H9 (cell line): Measurements from ENCODE around the gene POLD3. TPM values are rescaled to one million over a fixed set of nuclear protein-coding genes. Genes with fewer than 3 reads are reported as not detected.

Experiments used
- DNase-seq: peaks from one replicate; pipeline ENCODE4 v3.0.0-alpha.2; 2017
- H2AFZ ChIP-seq: one replicate; pipeline ENCODE4 v1.6.1; 2013; ENCODE audit warnings: mild to moderate bottlenecking, low read length, control low read depth, moderate library complexity
- H2AK5ac ChIP-seq: 2 replicates; pipeline ENCODE4 v1.6.1; 2013; ENCODE audit warnings: low read length, control low read depth, mixed read lengths; ENCODE audit not compliant: insufficient read length
- H2BK120ac ChIP-seq: one replicate; pipeline ENCODE4 v1.6.1; 2013; ENCODE audit warnings: low read depth, mild to moderate bottlenecking, low read length, control low read depth, inconsistent platforms; ENCODE audit not compliant: poor library complexity, severe bottlenecking
- H2BK12ac ChIP-seq: 2 replicates; pipeline ENCODE4 v1.6.1; 2013; ENCODE audit warnings: low read length, control low read depth, mixed read lengths, low read depth; ENCODE audit not compliant: insufficient read length
- H2BK15ac ChIP-seq: 2 replicates; pipeline ENCODE4 v1.6.1; 2013; ENCODE audit warnings: low read depth, low read length, control low read depth
- H2BK20ac ChIP-seq: one replicate; pipeline ENCODE4 v1.6.1; 2013; ENCODE audit warnings: low read depth, mild to moderate bottlenecking, low read length, control low read depth, inconsistent platforms; ENCODE audit not compliant: poor library complexity, severe bottlenecking
- H2BK5ac ChIP-seq: 2 replicates; pipeline ENCODE4 v1.6.1; 2013; ENCODE audit warnings: low read length, control low read depth, mixed read lengths; ENCODE audit not compliant: insufficient read length
- H3K14ac ChIP-seq: 2 replicates; pipeline ENCODE4 v1.6.1; 2013; ENCODE audit warnings: low read length, control low read depth; ENCODE audit not compliant: insufficient read depth
- H3K18ac ChIP-seq: 2 replicates; pipeline ENCODE4 v1.6.1; 2013; ENCODE audit warnings: low read depth, mild to moderate bottlenecking, mixed read lengths, low read length, control low read depth; ENCODE audit not compliant: insufficient read length
- H3K23ac ChIP-seq: 2 replicates; pipeline ENCODE4 v1.6.1; 2013; ENCODE audit warnings: low read length, control low read depth, mixed read lengths, low read depth; ENCODE audit not compliant: insufficient read length
- H3K23me2 ChIP-seq: 2 replicates; pipeline ENCODE4 v1.6.1; 2013; ENCODE audit warnings: low read depth, mild to moderate bottlenecking, mixed read lengths, low read length, control low read depth; ENCODE audit not compliant: insufficient read length, poor library complexity, severe bottlenecking
- H3K27ac ChIP-seq: 2 replicates; pipeline ENCODE4 v1.5.1; 2013; ENCODE audit warnings: low read length, control low read depth, mixed read lengths, low read depth; ENCODE audit not compliant: insufficient read length
- H3K27me3 ChIP-seq: 2 replicates; pipeline ENCODE4 v1.6.1; 2013; ENCODE audit warnings: low read length, control low read depth, inconsistent platforms; ENCODE audit not compliant: insufficient read depth
- H3K4ac ChIP-seq: 2 replicates; pipeline ENCODE4 v1.6.1; 2013; ENCODE audit warnings: low read depth, mild to moderate bottlenecking, control low read depth, inconsistent platforms, low read length, moderate library complexity
- H3K4me1 ChIP-seq: 2 replicates; pipeline ENCODE4 v1.6.1; 2013; ENCODE audit warnings: low read length, control low read depth, inconsistent platforms; ENCODE audit not compliant: insufficient read depth
- H3K4me2 ChIP-seq: 2 replicates; pipeline ENCODE4 v1.6.1; 2013; ENCODE audit warnings: low read length, control low read depth, mixed read lengths; ENCODE audit not compliant: insufficient read length, insufficient read depth
- H3K56ac ChIP-seq: 2 replicates; pipeline ENCODE4 v1.6.1; 2013; ENCODE audit warnings: low read depth, mild to moderate bottlenecking, mixed read lengths, low read length, control low read depth; ENCODE audit not compliant: insufficient read length
- H3K79me1 ChIP-seq: 2 replicates; pipeline ENCODE4 v1.6.1; 2013; ENCODE audit warnings: low read depth, mild to moderate bottlenecking, moderate library complexity, low read length, control low read depth, inconsistent platforms; ENCODE audit not compliant: insufficient read depth, poor library complexity, severe bottlenecking
- H3K79me2 ChIP-seq: 2 replicates; pipeline ENCODE4 v1.6.1; 2013; ENCODE audit warnings: low read length, control low read depth, inconsistent platforms; ENCODE audit not compliant: insufficient read depth
- H3K9ac ChIP-seq: 2 replicates; pipeline ENCODE4 v1.6.1; 2013; ENCODE audit warnings: low read length, control low read depth, mixed read lengths; ENCODE audit not compliant: insufficient read length; ENCODE audit errors: extremely low read depth
- H3K9me3 ChIP-seq: one replicate; pipeline ENCODE4 v1.6.1; 2013; ENCODE audit warnings: low read depth, low read length, inconsistent platforms; ENCODE audit not compliant: control insufficient read depth
- H3T11ph ChIP-seq: one replicate; pipeline ENCODE4 v1.6.1; 2013; ENCODE audit warnings: mild to moderate bottlenecking, low read length, control low read depth, inconsistent platforms
- H4K20me1 ChIP-seq: one replicate; pipeline ENCODE4 v1.6.1; 2013; ENCODE audit not compliant: control insufficient read depth, insufficient read length, insufficient read depth
- H4K5ac ChIP-seq: 2 replicates; pipeline ENCODE4 v1.6.1; 2013; ENCODE audit warnings: low read depth, mild to moderate bottlenecking, mixed read lengths, low read length, control low read depth; ENCODE audit not compliant: insufficient read length
- H4K8ac ChIP-seq: replicated peaks from 2 replicates; pipeline ENCODE4 v1.6.1; 2013; ENCODE audit warnings: low read length, control low read depth, mixed read lengths, low read depth; ENCODE audit not compliant: insufficient read length
- H4K91ac ChIP-seq: 2 replicates; pipeline ENCODE4 v1.6.1; 2013; ENCODE audit warnings: low read depth, mild to moderate bottlenecking, moderate library complexity, mixed read lengths, low read length, control low read depth; ENCODE audit not compliant: insufficient read length
- H3K27ac Mint-ChIP-seq, 3 experiments: 2 replicates in 2 of 3; 3 replicates in 1 of 3; pipeline ENCODE4 v1.8.0; 2020 to 2021; ENCODE audit warnings: mixed read lengths in 3 of 3, mild to moderate bottlenecking in 1 of 3, moderate library complexity in 1 of 3
- H3K27me3 Mint-ChIP-seq: 2 replicates; pipeline ENCODE4 v1.8.0; 2021; ENCODE audit warnings: low read depth, mild to moderate bottlenecking, moderate library complexity, mixed read lengths
- H3K36me3 Mint-ChIP-seq, 3 experiments: 2 replicates in 2 of 3; 3 replicates in 1 of 3; pipeline ENCODE4 v1.8.0; 2020 to 2021; ENCODE audit warnings: low read depth in 3 of 3, mixed read lengths in 3 of 3; ENCODE audit not compliant: insufficient read depth in 1 of 3
- H3K4me1 Mint-ChIP-seq, 2 experiments: 2 replicates each; pipeline ENCODE4 v1.8.0; 2020; ENCODE audit warnings: mixed read lengths in 2 of 2
- H3K4me3 Mint-ChIP-seq, 2 experiments: 2 replicates in 1 of 2; 3 replicates in 1 of 2; pipeline ENCODE4 v1.8.0; 2020 to 2021; ENCODE audit warnings: mild to moderate bottlenecking in 2 of 2, mixed read lengths in 2 of 2, moderate library complexity in 1 of 2
- H3K9me3 Mint-ChIP-seq, 2 experiments: 2 replicates in 1 of 2; 3 replicates in 1 of 2; pipeline ENCODE4 v1.8.0; 2020; ENCODE audit warnings: mild to moderate bottlenecking in 2 of 2, mixed read lengths in 2 of 2, moderate library complexity in 1 of 2
- WGBS: extraction: QIAGEN DNeasy Blood & Tissue Kit; methylation state at CpG from one replicate; pipeline ENCODE4 v1.1.7; 2013; ENCODE audit warnings: missing lambda C conversion rate, low lambda C conversion rate, mixed read lengths; ENCODE audit not compliant: insufficient read length; ENCODE audit errors: extremely low coverage; 5-methylcytosine and 5-hydroxymethylcytosine counted together
- total RNA-seq: library from RNA; stranded (reverse); gene quantifications from 2 replicates; pipeline ENCODE4 v1.2.1, GENCODE V29; 2021
- TF ChIP-seq, protein P1 (sequence below): fragments of 200-600 bp; sonication (generic); conservative IDR thresholded peaks from 3 replicates; pipeline ENCODE4 v1.8.0; 2021; ENCODE audit warnings: antibody characterized with exemption, mild to moderate bottlenecking

The POLD3 gene
- total RNA-seq, 1 experiment from 2014 or later = 34.1 TPM

DNA sequence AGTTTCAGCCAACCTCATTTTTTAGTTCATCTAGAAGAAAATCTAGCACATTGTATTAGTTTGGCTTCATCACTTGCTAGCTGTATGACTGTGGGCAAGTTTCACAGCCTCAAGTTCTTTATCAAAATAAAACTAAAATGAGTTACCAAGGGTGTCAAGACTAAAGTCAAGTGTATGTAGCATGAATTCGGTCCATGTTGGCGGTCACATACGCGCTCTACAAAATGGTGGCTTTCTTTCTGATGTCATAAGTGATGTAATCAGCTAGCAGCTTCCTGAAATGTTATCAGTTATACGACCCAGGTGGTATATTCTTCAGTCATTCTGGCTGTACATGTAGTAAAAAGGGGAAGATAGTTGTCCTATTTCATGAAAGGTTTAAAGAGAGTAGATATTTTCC lies 50.5 kb downstream of the POLD3 start:
- Mint-ChIP-seq H3K27ac (no peak overlapping the region), H3K9me3 (no peaks in the 10 kb centered on the region), H3K36me3 (peaks cover 7 to 32% (median 18%) of the 10 kb centered on the region in 3 experiments; a peak in 6 of 7 replicates), H3K4me3 (no peak overlapping the region), H3K4me1 (peaks cover 8% of the 10 kb centered on the region in 2 experiments), H3K27me3 (no peaks in the 10 kb centered on the region)
- H3K18ac ChIP-seq = no peak overlapping the region
- no peak overlapping the region for H3K4ac ChIP-seq
- H4K20me1 ChIP-seq = no peaks in the 10 kb centered on the region
- no peak overlapping the region for H2AFZ ChIP-seq
- H3K4me2 ChIP-seq = no peak overlapping the region
- H3K79me2 ChIP-seq = no peaks in the 10 kb centered on the region
- H2BK12ac ChIP-seq = no peak overlapping the region
- no peak overlapping the region for H3T11ph ChIP-seq
- no peak overlapping the region for H4K5ac ChIP-seq
- no peaks in the 10 kb centered on the region for H3K79me1 ChIP-seq
- DNase-seq = no peak
- no peak overlapping the region for H2BK5ac ChIP-seq
- H3K14ac ChIP-seq = no peak overlapping the region
- no peak overlapping the region for H2AK5ac ChIP-seq
- H3K23me2 ChIP-seq = no peaks in the 10 kb centered on the region
- no peak overlapping the region for H2BK15ac ChIP-seq
- H3K4me1 ChIP-seq = no peaks in the 10 kb centered on the region
- no peak overlapping the region for H3K56ac ChIP-seq
- H3K27me3 ChIP-seq = no peaks in the 10 kb centered on the region
- H3K9me3 ChIP-seq = no peaks in the 10 kb centered on the region
- H3K9ac ChIP-seq = no peak overlapping the region
- WGBS = no CpG with 5 or more reads among the region's 5 CpGs
- no peak overlapping the region for H2BK120ac ChIP-seq
- TF ChIP-seq, protein P1, sequence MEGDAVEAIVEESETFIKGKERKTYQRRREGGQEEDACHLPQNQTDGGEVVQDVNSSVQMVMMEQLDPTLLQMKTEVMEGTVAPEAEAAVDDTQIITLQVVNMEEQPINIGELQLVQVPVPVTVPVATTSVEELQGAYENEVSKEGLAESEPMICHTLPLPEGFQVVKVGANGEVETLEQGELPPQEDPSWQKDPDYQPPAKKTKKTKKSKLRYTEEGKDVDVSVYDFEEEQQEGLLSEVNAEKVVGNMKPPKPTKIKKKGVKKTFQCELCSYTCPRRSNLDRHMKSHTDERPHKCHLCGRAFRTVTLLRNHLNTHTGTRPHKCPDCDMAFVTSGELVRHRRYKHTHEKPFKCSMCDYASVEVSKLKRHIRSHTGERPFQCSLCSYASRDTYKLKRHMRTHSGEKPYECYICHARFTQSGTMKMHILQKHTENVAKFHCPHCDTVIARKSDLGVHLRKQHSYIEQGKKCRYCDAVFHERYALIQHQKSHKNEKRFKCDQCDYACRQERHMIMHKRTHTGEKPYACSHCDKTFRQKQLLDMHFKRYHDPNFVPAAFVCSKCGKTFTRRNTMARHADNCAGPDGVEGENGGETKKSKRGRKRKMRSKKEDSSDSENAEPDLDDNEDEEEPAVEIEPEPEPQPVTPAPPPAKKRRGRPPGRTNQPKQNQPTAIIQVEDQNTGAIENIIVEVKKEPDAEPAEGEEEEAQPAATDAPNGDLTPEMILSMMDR = no peak
- no peak overlapping the region for H4K91ac ChIP-seq
- H4K8ac ChIP-seq = no peak overlapping the region
- no peak overlapping the region for H3K27ac ChIP-seq
- no peak overlapping the region for H2BK20ac ChIP-seq
- no peak overlapping the region for H3K23ac ChIP-seq
